PC-9 (cell line): ENCODE data around the gene FNIP2.

Experiments used
- EZH2 ChIP-seq: fragments of 200-600 bp; sonication (generic); IDR thresholded peaks from 2 replicates; pipeline ENCODE4 v1.8.0; 2017; ENCODE audit warnings: antibody characterized with exemption, low read depth
- TF ChIP-seq, protein P1 (sequence below): fragments of 200-600 bp; sonication (generic); conservative IDR thresholded peaks from 2 replicates; pipeline ENCODE4 v1.6.1; 2017; ENCODE audit warnings: mixed run types, antibody characterized with exemption, mild to moderate bottlenecking, moderate library complexity

DNA sequence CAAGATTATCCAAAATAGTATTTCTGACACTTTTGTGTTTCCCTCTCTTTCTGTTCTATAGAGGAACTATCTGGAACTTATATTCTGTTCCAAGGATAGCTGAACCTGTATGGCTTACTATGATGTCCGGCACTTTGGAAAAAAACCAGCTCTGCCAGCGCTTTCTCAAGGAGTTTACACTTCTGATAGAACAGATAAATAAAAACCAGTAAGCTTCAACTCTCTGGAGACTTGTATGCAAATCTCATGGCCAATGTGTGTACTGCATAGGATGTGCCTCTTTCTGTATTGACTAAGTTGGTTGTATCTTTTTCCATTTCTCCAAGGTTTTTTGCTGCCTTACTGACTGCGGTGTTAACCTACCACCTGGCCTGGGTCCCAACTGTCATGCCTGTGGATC is 92.5 kb downstream of the FNIP2 start:
- TF ChIP-seq, protein P1, sequence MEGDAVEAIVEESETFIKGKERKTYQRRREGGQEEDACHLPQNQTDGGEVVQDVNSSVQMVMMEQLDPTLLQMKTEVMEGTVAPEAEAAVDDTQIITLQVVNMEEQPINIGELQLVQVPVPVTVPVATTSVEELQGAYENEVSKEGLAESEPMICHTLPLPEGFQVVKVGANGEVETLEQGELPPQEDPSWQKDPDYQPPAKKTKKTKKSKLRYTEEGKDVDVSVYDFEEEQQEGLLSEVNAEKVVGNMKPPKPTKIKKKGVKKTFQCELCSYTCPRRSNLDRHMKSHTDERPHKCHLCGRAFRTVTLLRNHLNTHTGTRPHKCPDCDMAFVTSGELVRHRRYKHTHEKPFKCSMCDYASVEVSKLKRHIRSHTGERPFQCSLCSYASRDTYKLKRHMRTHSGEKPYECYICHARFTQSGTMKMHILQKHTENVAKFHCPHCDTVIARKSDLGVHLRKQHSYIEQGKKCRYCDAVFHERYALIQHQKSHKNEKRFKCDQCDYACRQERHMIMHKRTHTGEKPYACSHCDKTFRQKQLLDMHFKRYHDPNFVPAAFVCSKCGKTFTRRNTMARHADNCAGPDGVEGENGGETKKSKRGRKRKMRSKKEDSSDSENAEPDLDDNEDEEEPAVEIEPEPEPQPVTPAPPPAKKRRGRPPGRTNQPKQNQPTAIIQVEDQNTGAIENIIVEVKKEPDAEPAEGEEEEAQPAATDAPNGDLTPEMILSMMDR: no peak
- no peak for TF ChIP-seq EZH2
